Left lung (tissue), 10 donors: ENCODE measurements around the gene ENTPD6. TPM values are rescaled to one million over a fixed set of nuclear protein-coding genes. Genes with fewer than 3 reads are reported as not detected.
"Not testable (repeated sequence)": the region's sequence is repeated elsewhere in the genome, so short reads cannot be mapped to it uniquely, and the experiment has no call there.

Experiments
- ATAC-seq: fragments of 200-7000 bp; cut with Tn5 transposase; one replicate; pipeline ENCODE4 v1.9.1; 2020; ENCODE audit warnings: moderate library complexity
- DNase-seq, 4 donors: peaks; one replicate each; pipeline ENCODE4 v3.0.0-alpha.2; 2013 to 2020
- H3K27ac ChIP-seq, 2 donors: fragments of 200-600 bp; sonication (generic) in 1 of 2; one replicate each; pipeline versions ENCODE4 v1.5.0 to v1.8.0; 2020 to 2021
- H3K27me3 ChIP-seq, 2 donors: fragments of 200-600 bp; sonication (generic) in 1 of 2; one replicate each; pipeline versions ENCODE4 v1.5.0 to v1.8.0; 2020 to 2021
- H3K36me3 ChIP-seq, 2 donors: fragments of 200-600 bp; sonication (generic) in 1 of 2; one replicate each; pipeline versions ENCODE4 v1.5.0 to v1.8.0; 2020 to 2021
- H3K4me1 ChIP-seq, 2 donors: fragments of 200-600 bp; one replicate each; pipeline ENCODE4 v1.8.0; 2021
- H3K4me3 ChIP-seq, 2 donors: fragments of 200-600 bp; sonication (generic) in 1 of 2; one replicate each; pipeline versions ENCODE4 v1.5.0 to v1.8.0; 2020 to 2021; ENCODE audit warnings: mild to moderate bottlenecking in 1 of 2
- H3K9me3 ChIP-seq, 2 donors: fragments of 200-600 bp; sonication (generic) in 1 of 2; one replicate each; pipeline versions ENCODE4 v1.5.0 to v1.8.0; 2020 to 2021
- CTCF ChIP-seq, 2 donors: fragments of 200-600 bp; sonication (generic) in 1 of 2; IDR thresholded peaks; one replicate each; pipeline versions ENCODE4 v1.5.0 to v1.8.0; 2021; ENCODE audit warnings: antibody characterized with exemption in 2 of 2
- intact Hi-C, 2 donors: fragments of 100-400 bp; cut with DNase I; formaldehyde crosslinking; loops; one replicate each; pipeline versions ENCODE4 v1.11.2 to v1.14.2; 2022
- polyA plus RNA-seq, 6 donors: library from polyadenylated mRNA; unstranded; fragments of 120-200 nt; gene quantifications; one replicate each; pipeline ENCODE4 v1.2.1, GENCODE V29; 2013; ENCODE audit not compliant: insufficient read length in 6 of 6
- total RNA-seq, 2 donors: library from RNA; stranded (reverse); fragmentation: NEBNext Ultra II Directional; extraction: Animal tissue kit (Norgen Biotek cat#: 25700); gene quantifications; one replicate each; pipeline ENCODE4 v1.2.1, GENCODE V29; 2021
- donor health status: DM: no; HTN: yes; CAD: no.
- donor health status: DM: no; HTN: no; CAD: no.

The ENTPD6 gene
- total and polyA plus RNA-seq, 8 donors: 40.2 to 76.3 (median 47.8) TPM

DNA sequence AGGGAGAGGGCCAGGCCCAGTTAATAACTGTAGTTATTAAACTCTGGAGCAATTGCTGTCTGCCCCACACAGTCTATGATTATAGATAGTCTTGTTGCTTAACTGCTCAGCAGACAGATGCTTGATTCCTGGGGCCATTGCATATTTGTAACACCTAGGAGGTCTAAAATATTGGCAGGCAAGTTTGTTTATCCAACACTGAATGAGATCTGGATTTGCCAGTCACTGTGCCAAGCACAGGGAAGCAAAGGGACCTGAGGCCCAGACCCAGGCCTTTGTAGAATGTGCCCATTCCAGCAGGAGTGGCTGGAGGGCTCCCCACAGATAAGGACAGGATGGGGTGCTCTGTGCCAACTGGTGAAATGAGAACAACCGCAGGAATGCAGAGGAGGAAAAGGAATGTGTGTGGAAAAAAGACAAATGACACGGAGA is 17.6 kb upstream of the ENTPD6 start:
- TF ChIP-seq CTCF (IDR thresholded peaks at IDR 0.05): no peak
- Histone ChIP-seq H3K4me1 (peaks cover 7 to 9% of the 10 kb centered on the region in 2 donors), H3K36me3 (no peaks in the 10 kb centered on the region), H3K27ac (peak overlapping the region; percentile 19 to 55), H3K9me3 (peaks cover 0 to 3% of the 10 kb centered on the region in 2 donors), H3K27me3 (no peaks in the 10 kb centered on the region), H3K4me3 (no peak overlapping the region)
- ATAC-seq: peak; percentile 58
- peak in 1 of 4 donors; percentile 58 for DNase-seq
- intact Hi-C loops: loop anchor here in 1 of 2 donors (10.0 kb wide), 2 partner anchors 103 to 183 kb away; partner anchors contain the start of gene APMAP

GRCh38 chr20:25178563-25179438 is 16.7 kb upstream of the ENTPD6 start:
- Histone ChIP-seq H3K27me3 (no peaks in the 10 kb centered on the region), H3K27ac (peak overlapping the region; percentile 19 to 55), H3K36me3 (no peaks in the 10 kb centered on the region), H3K4me1 (peaks cover 7 to 9% of the 10 kb centered on the region in 2 donors), H3K9me3 (peaks cover 0 to 7% of the 10 kb centered on the region in 2 donors), H3K4me3 (no peak overlapping the region)
- ATAC-seq (peak; percentile 92), DNase-seq (peak in 2 of 4 donors; percentile 45 to 74)
- peak; percentile 44 to 54 for TF ChIP-seq CTCF (IDR thresholded peaks at IDR 0.05)
- intact Hi-C loops: loop anchor here in 1 of 2 donors (10.0 kb wide), 2 partner anchors 104 to 184 kb away; partner anchors contain the start of gene APMAP

DNA sequence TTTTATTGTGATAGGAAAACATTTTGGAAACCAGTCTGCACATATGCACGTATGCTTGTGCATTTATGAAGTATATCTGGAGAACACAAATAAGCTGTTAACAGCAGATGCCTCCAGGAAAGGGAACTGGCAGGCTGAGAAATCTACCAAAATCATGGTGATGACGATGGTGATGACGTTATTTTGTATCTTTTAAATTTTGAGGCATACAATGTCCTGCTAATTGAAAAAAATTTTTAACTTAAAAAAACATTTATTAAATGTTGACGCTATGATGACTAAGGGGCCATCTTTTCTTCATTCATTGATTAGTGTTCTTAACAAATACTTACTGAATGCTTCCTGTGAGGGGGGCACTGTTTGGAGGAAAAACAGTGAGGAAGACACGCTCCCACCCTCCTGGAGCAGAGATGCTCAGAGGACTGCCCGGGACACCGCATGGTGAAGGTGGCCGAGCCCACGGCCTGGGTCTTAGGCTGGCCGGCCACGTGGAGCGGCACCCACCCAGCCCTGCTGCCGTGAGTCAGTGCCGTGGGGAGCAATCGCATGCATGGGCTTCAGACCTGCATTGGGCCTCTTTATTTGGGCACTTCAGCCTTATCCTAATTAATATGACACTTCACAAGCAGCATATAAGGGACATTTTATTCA is 15.9 kb upstream of the ENTPD6 start:
- TF ChIP-seq CTCF (IDR thresholded peaks at IDR 0.05): no peak
- no peak for ATAC-seq
- Histone ChIP-seq H3K4me1 (peaks cover 7 to 9% of the 10 kb centered on the region in 2 donors), H3K9me3 (peaks cover 0 to 7% of the 10 kb centered on the region in 2 donors), H3K4me3 (no peak overlapping the region), H3K27ac (no peak overlapping the region), H3K27me3 (no peaks in the 10 kb centered on the region), H3K36me3 (no peaks in the 10 kb centered on the region)
- intact Hi-C loops: loop anchor here in 1 of 2 donors (10.0 kb wide), 2 partner anchors 105 to 185 kb away; partner anchors contain the start of gene APMAP
- no peak for DNase-seq

DNA sequence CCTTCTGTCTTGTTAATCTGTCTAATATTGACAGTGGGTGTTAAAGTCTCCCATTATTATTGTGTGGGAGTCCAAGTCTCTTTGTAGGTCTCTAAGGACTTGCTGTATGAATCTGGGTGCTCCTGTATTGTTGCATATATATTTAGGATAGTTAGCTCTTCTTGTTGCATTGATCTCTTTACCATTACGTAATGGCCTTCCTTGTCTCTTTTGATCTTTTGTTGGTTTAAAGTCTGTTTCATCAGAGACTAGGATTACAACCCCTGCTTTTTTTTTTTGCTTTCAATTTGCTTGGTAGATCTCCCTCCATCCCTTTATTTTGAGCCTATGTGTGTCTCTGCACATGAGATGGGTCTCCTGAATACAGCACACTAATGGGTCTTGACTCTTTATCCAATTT is 11.1 kb upstream of the ENTPD6 start:
- H3K27ac ChIP-seq, H3K4me3 ChIP-seq, H3K4me1 ChIP-seq, DNase-seq, H3K27me3 ChIP-seq, intact Hi-C loops, ATAC-seq, H3K9me3 ChIP-seq, H3K36me3 ChIP-seq: not testable (repeated sequence)

DNA sequence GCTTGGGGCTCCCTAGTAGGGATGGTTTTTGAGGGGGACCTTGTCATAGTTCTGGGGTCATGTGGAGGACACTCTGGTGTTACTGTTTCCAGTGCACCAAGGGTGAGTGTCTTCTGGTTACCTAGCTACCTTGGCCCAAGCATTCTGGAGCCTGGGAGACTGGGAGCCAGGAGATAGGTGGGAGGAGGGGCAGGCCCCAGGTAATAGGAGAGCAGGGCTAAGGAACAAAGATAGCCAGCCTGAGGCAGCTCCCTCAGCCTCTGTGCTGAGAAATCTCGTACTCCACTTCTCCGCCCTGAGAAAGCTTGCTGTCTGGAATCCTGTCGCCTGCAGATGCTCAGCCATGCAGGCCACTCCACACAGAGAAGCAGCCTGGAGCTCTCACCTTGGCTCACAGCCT is 8.3 kb upstream of the ENTPD6 start:
- H3K27ac ChIP-seq: no peak overlapping the region
- intact Hi-C loops: no loop called here
- no peaks in the 10 kb centered on the region for H3K36me3 ChIP-seq
- H3K9me3 ChIP-seq: peaks cover 0 to 7% of the 10 kb centered on the region in 2 donors
- ATAC-seq (peak; percentile 62), DNase-seq (no peak)
- no peak overlapping the region for H3K4me3 ChIP-seq
- TF ChIP-seq CTCF (IDR thresholded peaks at IDR 0.05): no peak
- H3K27me3 ChIP-seq: no peaks in the 10 kb centered on the region
- no peaks in the 10 kb centered on the region for H3K4me1 ChIP-seq
